ENCODE measurements around the gene SND1. TPM values are rescaled to one million over a fixed set of nuclear protein-coding genes. Genes with fewer than 3 reads are reported as not detected.

SND1 gene
- total RNA-seq, 1 experiment from 2014 or later, result 274 TPM

DNA sequence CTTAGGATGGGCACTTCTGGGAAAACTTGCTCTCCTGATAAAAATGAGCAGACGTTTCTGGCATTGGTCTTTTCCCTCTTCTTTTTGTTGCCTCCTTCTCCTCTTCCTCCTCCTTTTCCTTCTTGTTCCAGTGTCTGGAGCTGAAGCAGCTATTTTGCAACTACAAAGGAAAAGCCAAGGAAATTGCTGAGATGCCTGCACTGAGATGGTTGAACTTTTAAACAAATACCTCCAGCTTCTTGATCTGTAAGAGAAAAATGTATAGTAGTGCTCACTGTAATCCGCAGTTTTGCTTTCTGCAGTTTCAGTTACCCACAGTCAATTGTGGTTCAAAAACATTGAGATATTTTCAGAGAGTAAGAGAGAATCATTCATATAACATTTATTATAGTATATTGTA, 7.5 kb upstream of the SND1 start:
- POLR2A ChIA-PET, result no interaction called here
- peaks cover 16% of the 10 kb centered on the region for H3K4me1 Mint-ChIP-seq (ENCODE audit: low read depth, unreplicated experiment)

DNA sequence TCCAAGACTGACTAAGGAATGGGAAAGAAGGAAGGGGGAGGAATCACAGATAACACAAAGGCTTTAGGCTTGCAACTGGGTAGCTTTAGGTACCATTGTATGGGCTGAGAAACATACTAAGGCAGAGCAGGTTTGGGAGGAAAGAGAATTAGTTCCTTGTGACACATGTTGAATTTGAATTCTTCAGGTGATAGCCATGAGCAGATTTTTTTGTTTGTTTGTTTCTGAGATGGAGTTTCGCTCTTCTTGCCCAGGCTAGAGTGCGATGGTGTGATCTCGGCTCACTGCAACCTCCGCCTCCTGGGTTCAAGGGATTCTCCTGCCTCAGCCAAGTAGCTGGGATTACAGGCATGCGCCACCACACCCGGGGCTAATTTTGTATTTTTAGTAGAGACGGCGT, 4.4 kb upstream of the SND1 start:
- Histone ChIP-seq H3K27me3 (replicated peaks; ENCODE audit: control insufficient read depth, insufficient read depth, low read length) (no peaks in the 10 kb centered on the region), H3K4me3 (ENCODE audit: low read depth, low read length) (no peak overlapping the region), H3K36me3 (ENCODE audit: control insufficient read depth, insufficient read depth, low read length) (no peaks in the 10 kb centered on the region), H3K9me3 (no peaks in the 10 kb centered on the region), H3K4me1 (peaks cover 22% of the 10 kb centered on the region)
- no peak for DNase-seq
- Mint-ChIP-seq H3K9me3 (ENCODE audit: unreplicated experiment) (no peaks in the 10 kb centered on the region), H3K36me3 (ENCODE audit: insufficient read depth, unreplicated experiment) (peaks cover 12% of the 10 kb centered on the region), H3K27me3 (ENCODE audit: insufficient read depth, unreplicated experiment) (no peaks in the 10 kb centered on the region), H3K4me1 (ENCODE audit: low read depth, unreplicated experiment) (peaks cover 8% of the 10 kb centered on the region), H3K4me3 (ENCODE audit: unreplicated experiment) (no peak overlapping the region), H3K27ac (ENCODE audit: unreplicated experiment) (no peak overlapping the region)
- ChIA-PET POLR2A (no interaction called here), CTCF (no interaction called here)
- no TSS peak for BruUV-seq (replicated peaks)
- TF ChIP-seq, protein P1, sequence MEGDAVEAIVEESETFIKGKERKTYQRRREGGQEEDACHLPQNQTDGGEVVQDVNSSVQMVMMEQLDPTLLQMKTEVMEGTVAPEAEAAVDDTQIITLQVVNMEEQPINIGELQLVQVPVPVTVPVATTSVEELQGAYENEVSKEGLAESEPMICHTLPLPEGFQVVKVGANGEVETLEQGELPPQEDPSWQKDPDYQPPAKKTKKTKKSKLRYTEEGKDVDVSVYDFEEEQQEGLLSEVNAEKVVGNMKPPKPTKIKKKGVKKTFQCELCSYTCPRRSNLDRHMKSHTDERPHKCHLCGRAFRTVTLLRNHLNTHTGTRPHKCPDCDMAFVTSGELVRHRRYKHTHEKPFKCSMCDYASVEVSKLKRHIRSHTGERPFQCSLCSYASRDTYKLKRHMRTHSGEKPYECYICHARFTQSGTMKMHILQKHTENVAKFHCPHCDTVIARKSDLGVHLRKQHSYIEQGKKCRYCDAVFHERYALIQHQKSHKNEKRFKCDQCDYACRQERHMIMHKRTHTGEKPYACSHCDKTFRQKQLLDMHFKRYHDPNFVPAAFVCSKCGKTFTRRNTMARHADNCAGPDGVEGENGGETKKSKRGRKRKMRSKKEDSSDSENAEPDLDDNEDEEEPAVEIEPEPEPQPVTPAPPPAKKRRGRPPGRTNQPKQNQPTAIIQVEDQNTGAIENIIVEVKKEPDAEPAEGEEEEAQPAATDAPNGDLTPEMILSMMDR (IDR thresholded peaks at IDR 0.05; ENCODE audit: insufficient read depth in 1 of 2, low read depth in 1 of 2, low read length in 1 of 2, severe bottlenecking in 1 of 2, unreplicated experiment in 1 of 2), result no peak
- intact Hi-C loops (cut with micrococcal nuclease; ENCODE audit: unreplicated experiment), result no loop called here

More for the DNA sequence above, 7.5 kb upstream of the SND1 start:
- Histone ChIP-seq H3K27me3 (replicated peaks; ENCODE audit: control insufficient read depth, insufficient read depth, low read length) (no peaks in the 10 kb centered on the region), H3K9me3 (no peaks in the 10 kb centered on the region), H3K4me1 (peaks cover 28% of the 10 kb centered on the region), H3K36me3 (ENCODE audit: control insufficient read depth, insufficient read depth, low read length) (no peaks in the 10 kb centered on the region), H3K4me3 (ENCODE audit: low read depth, low read length) (no peak overlapping the region)
- H3K9me3 Mint-ChIP-seq (ENCODE audit: unreplicated experiment), result no peaks in the 10 kb centered on the region
- H3K27me3 Mint-ChIP-seq (ENCODE audit: insufficient read depth, unreplicated experiment), result no peaks in the 10 kb centered on the region
- peak overlapping the region; percentile 4 for H3K27ac Mint-ChIP-seq (ENCODE audit: unreplicated experiment)
- TF ChIP-seq, protein P1 (IDR thresholded peaks at IDR 0.05; ENCODE audit: insufficient read depth in 1 of 2, low read depth in 1 of 2, low read length in 1 of 2, severe bottlenecking in 1 of 2, unreplicated experiment in 1 of 2), result no peak
- no peak overlapping the region for H3K4me3 Mint-ChIP-seq (ENCODE audit: unreplicated experiment)
- intact Hi-C loops (cut with micrococcal nuclease; ENCODE audit: unreplicated experiment), result no loop called here
- BruUV-seq (replicated peaks), result no TSS peak
- CTCF ChIA-PET, result no interaction called here
- H3K36me3 Mint-ChIP-seq (ENCODE audit: insufficient read depth, unreplicated experiment), result no peaks in the 10 kb centered on the region
- DNase-seq, result no peak

DNA sequence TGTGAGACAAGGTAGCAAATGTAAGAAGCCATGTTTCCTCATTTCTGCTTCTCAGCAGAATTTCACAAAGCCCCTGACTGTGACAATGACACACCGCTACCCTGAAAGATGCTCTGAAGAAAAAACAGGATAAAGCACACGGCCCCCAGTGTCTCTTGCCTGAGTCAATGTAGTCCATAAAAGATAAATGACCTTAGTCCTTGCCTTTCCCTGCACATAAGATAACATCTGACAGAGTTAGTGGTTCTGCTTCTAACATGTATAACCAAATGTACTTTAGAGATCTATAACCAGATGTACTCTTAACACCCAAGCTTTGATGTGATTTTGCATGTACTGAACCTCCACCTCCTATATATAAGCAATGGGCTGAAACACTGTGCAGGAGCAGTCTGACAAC, 3.0 kb upstream of the SND1 start:
- no peak overlapping the region for H3K4me3 ChIP-seq (ENCODE audit: low read depth, low read length)
- no peaks in the 10 kb centered on the region for H3K27me3 Mint-ChIP-seq (ENCODE audit: insufficient read depth, unreplicated experiment)
- CTCF ChIA-PET, result no interaction called here
- H3K36me3 ChIP-seq (ENCODE audit: control insufficient read depth, insufficient read depth, low read length), result no peaks in the 10 kb centered on the region
- BruUV-seq (replicated peaks), result no TSS peak
- DNase-seq, result no peak
- H3K9me3 Mint-ChIP-seq (ENCODE audit: unreplicated experiment), result no peaks in the 10 kb centered on the region
- no peak overlapping the region for H3K27ac Mint-ChIP-seq (ENCODE audit: unreplicated experiment)
- TF ChIP-seq, protein P1 (IDR thresholded peaks at IDR 0.05; ENCODE audit: insufficient read depth in 1 of 2, low read depth in 1 of 2, low read length in 1 of 2, severe bottlenecking in 1 of 2, unreplicated experiment in 1 of 2), result no peak
- H3K4me1 Mint-ChIP-seq (ENCODE audit: low read depth, unreplicated experiment), result no peaks in the 10 kb centered on the region
- intact Hi-C loops (cut with micrococcal nuclease; ENCODE audit: unreplicated experiment), result no loop called here
- no peaks in the 10 kb centered on the region for H3K9me3 ChIP-seq
- peaks cover 14% of the 10 kb centered on the region for H3K4me1 ChIP-seq
- POLR2A ChIA-PET, result no interaction called here
- no peaks in the 10 kb centered on the region for H3K27me3 ChIP-seq (replicated peaks; ENCODE audit: control insufficient read depth, insufficient read depth, low read length)
- H3K36me3 Mint-ChIP-seq (ENCODE audit: insufficient read depth, unreplicated experiment), result peaks cover 24% of the 10 kb centered on the region
- no peak overlapping the region for H3K4me3 Mint-ChIP-seq (ENCODE audit: unreplicated experiment)
